ENCODE data around the gene RHOF.
A peak's percentile ranks its signal among the peaks of the same experiment; 100 is the strongest.

The RHOF gene

GRCh38 chr12:121793440-121793837, at the start of gene RHOF:
Gene RHOF, minus strand, starts transcription at chr12:121793688. Its CDS starts 55 bp downstream, at chr12:121793633.
- no peak for DNase-seq

DNA sequence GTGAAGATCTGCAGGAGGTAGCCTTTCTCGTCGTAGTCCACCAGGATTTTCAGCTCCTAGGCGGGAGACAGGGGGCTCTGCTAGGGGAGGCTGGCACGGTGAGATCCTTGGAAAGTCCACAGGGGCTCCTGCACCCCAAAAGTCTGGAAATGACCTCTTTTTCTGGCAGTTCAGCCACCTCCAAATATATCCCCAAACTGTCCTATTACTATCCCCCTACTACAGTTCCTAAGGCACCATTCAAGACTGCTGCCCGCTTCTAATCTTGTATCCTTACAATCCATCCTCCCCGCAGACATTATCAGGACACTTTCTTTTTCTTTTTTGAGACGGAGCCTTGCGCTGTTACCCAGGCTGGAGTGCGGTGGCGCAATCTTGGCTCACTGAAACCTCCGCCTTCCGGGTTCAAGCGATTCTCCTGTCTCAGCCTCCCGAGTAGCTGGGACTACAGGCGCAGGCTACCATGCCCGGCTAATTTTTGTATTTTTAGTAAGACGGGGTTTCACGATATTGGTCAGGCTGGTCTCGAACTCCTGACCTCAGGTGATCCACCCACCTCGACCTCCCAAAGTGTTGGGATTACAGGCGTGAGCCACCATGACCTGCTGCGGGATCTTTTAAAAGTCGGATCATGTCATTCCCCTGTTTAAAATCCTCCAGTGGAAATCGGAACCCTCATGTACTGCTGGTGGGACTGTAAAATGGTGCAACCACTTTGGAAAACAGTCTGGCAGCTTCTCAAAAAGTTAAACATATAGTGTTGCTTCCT, 46.7 kb upstream of the RHOF start:
- DNase-seq: no peak

DNA sequence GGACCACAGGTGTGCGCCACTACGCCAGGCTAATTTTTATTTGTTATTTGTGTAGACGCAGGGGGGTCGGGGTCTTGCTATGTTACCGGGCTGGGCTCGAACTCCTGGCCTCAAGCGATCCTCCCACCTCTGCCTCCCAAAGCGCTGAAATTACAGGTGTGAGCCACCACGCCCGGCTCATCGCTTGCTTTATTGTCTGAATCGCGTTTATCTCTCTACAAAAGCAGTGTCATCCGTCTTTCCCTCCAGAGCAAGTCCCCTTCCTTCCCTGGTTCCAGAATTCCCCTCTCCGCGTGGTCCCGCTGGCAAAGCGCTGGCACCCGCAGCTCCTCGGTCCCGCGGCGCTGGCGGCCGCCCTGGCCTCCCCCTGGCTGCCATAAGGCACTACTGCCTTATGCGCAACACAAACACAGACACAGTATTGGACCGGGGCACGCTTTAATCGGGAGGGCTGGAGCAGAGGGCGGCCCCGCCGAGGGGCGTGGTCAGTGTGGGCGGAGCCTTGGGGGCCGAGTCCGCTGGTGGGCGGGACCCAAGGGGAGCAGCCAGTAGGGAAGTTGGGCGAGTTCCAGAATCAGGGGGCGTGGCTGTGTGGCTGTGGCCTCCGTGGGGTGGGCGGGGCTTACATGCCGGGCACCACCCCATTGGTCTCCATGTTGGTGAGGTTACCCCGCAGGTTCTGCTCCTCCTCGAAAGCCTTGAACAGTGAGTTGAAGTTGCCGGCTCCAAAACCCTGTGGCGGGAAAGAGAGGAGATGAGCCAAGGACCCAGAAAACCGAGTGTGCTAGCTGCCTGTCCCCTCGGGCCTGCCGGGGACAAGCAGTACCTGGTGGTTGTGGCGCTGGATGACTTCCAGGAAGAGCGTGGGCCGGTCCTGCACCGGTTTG, 45.9 kb upstream of the RHOF start:
- DNase-seq: peak; percentile 98

- no peak for DNase-seq
These were observed 44.6 kb upstream of the RHOF start for GRCh38 chr12:121838126-121838525.

DNA sequence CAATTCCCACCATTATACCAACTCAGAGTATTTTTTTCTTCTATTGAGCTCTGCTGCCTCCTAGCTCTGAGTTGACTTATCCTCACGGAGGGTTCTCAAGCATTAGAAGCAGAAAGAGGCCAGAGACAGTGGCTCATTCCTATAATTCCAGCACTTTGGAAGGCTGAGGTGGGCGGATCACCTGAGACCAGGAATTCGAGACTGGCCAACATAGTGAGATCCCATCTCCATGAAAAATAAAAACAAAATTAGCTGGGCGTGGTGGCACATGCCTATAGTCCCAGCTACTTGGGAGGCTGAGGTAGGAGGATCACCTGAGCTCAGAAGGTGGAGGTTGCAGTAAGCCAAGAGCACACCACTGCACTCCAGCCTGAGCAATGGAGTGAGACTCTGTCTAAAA, 44.2 kb upstream of the RHOF start:
- DNase-seq: no peak

DNA sequence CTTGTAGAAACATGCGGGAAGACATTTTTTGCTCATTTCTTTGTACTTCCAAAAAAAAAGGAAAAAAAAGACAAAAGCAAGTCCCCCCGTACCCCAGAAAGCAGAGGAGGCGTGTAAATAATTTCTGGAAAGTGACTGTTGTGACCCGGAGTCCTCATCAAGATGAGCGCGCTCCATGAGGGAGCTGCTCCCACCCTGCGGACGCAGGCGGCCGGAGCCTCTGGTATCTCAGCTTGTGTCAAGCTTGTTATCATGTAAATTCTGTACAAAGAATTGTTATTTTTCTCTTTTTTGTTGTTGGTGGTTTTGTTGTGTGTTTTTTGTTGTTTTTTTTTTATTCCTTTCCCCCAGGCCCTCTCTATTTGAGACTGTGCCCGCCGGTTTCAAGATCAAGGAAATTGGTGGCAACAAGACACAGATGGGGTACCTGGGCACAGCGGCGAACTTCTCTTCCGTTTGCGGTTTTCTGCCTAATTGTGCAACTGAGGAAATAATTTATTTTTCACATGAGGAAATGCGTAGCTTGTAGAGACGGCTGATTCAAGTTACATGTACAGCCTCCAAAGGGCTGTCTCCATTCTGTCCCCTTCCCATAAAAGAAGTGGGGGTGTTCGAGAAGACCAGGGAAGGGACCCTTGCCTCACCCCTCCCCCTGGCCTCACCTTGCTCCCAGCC, 38.2 kb upstream of the RHOF start:
- DNase-seq: no peak

DNA sequence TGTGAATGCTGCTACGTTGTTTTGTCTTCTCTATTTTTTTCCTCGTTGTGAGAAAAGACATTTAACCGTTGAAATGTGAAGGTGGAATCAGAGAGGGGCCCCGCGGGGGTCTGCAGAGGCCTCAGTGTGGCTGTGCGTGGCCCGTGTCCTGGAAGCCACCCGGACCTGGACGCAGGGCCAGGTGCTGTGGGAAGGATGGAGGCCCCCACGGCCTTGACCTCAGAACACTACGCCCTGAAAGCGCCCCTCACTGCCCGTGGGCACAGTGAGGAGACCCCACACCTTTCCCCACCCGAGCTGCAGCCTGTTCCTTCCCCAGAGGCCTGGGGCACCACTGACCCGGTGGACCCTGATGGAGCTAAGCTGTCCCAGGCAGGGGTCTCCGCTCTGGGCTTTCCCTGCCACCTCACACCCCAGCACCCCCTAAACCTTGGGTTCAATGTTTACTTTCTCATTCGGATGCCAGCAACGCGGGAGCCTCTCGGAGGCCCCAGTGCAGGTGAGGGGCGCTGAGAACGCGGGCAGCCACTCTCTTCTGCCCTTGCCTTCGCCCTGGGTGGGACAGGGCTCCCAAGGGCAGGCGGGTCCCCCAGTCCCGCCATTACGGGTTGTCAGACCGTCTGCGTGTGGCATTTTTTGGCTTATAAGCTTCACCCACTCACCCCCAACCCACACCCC, 37.2 kb upstream of the RHOF start:
- DNase-seq: no peak

DNA sequence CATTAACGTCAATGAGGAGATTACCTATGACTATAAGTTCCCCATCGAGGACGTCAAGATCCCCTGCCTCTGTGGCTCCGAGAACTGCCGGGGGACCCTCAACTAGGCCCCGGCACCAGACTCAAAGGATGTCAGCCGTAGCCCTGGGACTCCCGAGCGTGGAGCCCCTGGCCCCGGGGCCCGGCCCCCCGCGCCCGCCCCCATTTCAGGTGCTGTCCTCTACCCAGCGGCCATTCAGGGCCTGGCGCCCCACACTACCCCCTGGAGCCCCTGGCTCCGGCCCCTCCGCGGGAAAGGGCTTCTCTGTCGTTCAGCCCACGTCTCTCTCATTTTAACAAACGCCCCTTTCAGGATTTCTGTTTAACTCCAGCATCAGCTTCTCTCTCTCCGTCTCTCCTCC, 36.6 kb upstream of the RHOF start:
- DNase-seq: no peak

GRCh38 chr12:121829250-121829918, 35.9 kb upstream of the RHOF start:
- DNase-seq: no peak

- DNase-seq: no peak
These were observed 35.3 kb upstream of the RHOF start for GRCh38 chr12:121828826-121829225.

DNA sequence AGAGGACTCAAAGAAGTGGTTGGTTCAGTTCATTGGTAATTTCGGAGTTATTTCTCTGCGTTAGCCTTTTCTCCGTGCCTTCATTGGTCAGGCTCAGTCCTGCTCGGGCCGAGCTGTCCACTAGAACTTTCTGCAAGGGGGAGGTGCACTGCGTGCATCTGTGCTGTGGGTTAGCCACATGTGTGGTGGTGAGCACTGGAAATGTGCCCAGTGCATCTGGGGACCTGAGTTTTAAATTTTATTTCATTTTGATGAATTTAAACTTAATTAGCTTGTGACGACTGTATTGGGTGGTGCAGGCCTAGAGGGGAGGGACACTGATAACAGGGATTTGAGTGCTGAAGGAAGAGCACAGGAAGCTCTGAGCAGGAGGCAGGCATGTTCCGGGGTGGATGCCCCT, 34.8 kb upstream of the RHOF start:
- DNase-seq: no peak

DNA sequence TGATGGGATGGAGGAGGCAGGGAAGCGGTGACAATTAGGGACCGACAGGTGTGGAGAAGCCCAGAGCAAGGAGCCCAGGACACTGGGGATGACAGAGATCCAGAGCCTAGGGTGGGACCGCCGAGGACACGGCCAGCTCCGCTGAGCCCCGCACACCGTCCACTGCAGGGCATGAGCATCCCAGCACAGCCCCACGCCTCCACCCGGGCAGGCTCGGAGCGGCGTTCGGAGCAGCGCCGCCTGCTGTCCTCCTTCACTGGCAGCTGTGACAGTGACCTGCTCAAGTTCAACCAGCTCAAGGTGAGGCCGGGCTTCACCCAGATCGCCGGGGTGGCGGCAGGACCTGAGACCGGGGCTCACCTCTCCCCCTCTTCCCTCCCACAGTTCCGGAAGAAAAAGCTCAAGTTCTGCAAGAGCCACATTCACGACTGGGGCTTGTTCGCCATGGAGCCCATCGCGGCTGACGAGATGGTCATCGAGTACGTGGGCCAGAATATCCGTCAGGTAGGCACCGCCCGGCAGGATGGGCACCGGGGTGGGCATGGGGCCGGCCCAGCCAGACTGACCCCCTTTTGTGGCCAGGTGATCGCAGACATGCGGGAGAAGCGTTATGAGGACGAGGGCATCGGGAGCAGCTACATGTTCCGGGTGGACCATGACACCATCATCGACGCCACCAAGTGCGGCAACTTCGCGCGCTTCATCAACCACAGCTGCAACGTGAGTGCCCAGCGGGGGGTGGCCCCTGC, 34.0 kb upstream of the RHOF start:
- DNase-seq: no peak

GRCh38 chr12:121826318-121827150, 33.0 kb upstream of the RHOF start:
- no peak for DNase-seq

GRCh38 chr12:121825041-121825523, 31.6 kb upstream of the RHOF start:
- no peak for DNase-seq

- DNase-seq: no peak
These were observed 30.2 kb upstream of the RHOF start for GRCh38 chr12:121823727-121824115.

DNA sequence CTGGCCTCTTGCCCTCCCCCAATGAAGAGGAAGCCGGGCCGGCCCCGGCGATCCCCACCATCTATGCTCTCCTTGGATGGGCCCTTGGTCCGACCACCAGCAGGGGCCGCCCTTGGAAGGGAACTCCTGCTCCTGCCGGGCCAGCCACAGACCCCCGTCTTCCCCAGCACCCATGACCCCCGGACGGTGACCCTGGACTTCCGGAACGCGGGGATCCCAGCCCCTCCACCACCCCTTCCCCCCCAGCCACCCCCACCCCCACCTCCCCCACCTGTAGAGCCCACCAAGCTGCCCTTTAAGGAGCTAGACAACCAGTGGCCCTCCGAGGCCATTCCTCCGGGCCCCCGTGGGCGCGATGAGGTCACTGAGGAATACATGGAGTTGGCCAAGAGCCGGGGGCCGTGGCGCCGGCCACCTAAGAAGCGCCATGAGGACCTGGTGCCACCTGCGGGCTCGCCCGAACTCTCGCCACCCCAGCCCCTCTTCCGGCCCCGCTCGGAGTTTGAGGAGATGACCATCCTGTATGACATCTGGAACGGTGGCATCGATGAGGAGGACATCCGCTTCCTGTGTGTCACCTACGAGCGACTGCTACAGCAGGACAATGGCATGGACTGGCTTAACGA, 29.7 kb upstream of the RHOF start:
- DNase-seq: no peak

DNA sequence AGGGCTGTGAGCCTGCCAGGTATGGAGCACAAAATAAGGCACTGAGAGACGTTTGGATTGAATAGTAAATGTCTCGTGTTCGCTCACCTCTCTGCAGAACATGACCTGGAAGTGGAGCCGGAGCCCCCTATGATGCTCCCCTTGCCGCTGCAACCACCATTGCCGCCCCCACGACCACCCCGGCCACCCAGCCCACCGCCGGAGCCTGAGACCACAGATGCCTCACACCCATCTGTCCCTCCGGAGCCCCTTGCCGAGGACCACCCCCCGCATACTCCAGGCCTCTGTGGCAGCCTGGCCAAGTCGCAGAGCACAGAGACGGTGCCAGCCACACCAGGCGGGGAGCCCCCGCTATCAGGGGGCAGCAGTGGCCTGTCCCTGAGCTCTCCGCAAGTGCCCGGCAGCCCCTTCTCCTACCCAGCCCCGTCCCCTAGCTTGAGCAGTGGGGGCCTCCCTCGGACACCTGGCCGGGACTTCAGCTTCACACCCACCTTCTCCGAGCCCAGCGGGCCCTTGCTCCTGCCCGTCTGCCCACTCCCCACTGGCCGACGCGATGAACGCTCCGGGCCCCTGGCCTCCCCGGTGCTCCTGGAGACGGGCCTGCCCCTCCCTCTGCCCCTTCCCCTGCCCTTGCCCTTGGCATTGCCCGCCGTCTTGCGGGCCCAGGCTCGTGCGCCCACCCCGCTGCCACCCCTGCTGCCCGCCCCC, 29.1 kb upstream of the RHOF start:
- DNase-seq: no peak

DNA sequence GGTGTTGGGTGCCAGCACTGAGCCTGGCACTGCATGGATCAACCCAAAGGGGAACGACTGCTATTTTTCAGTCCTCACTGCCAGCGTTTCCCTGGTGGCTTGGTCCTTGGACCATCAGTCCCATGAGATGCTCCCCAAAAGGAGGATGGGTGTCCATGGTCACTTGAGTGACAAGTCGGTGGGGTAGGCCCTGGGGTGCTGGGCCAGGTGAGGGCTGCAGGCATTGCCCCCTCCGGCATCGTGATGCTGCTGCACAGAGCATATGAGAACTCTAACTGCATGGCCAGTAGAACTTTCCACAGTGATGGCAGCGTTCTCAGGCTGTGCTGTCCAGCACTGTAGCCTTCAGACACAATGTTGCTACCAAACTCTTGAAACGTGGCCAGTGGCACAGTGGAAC, 26.6 kb upstream of the RHOF start:
- no peak for DNase-seq

- DNase-seq: no peak
These were observed 25.9 kb upstream of the RHOF start for GRCh38 chr12:121819212-121819949.
